Upper lobe of left lung (tissue), 6 donors: Measurements from ENCODE around the gene RAP1GAP. TPM values are rescaled to one million over a fixed set of nuclear protein-coding genes. Genes with fewer than 3 reads are reported as not detected.

Source experiments
- ATAC-seq, 2 donors: fragments of 200-7000 bp; cut with Tn5 transposase; one replicate each; pipeline ENCODE4 v1.9.1; 2022; ENCODE audit warnings: mild to moderate bottlenecking in 2 of 2, moderate library complexity in 2 of 2; ENCODE audit not compliant: low FRiP score in 2 of 2
- DNase-seq, 2 donors: peaks; one replicate each; pipeline ENCODE4 v3.0.0-alpha.2; 2019 to 2020
- H3K27ac ChIP-seq, 4 donors: fragments of 200-600 bp; sonication (generic); one replicate each; pipeline ENCODE4 v1.5.1; 2016 to 2019
- H3K27me3 ChIP-seq, 4 donors: fragments of 200-600 bp; sonication (generic); one replicate each; pipeline ENCODE4 v1.5.1; 2017 to 2019
- H3K36me3 ChIP-seq, 4 donors: fragments of 200-600 bp; sonication (generic); one replicate each; pipeline ENCODE4 v1.5.1; 2016 to 2019
- H3K4me1 ChIP-seq, 4 donors: fragments of 200-600 bp; sonication (generic); one replicate each; pipeline ENCODE4 v1.5.1; 2018 to 2019
- H3K4me3 ChIP-seq, 4 donors: fragments of 200-600 bp; sonication (generic); one replicate each; pipeline ENCODE4 v1.5.1; 2017 to 2019; ENCODE audit warnings: mild to moderate bottlenecking in 2 of 4, moderate library complexity in 1 of 4
- H3K9me3 ChIP-seq, 4 donors: fragments of 200-600 bp; sonication (generic); one replicate each; pipeline ENCODE4 v1.5.1; 2018 to 2019
- CTCF ChIP-seq, 6 experiments: fragments of 450-650 bp in 4 of 6; fragments of 200-600 bp in 2 of 6; sonication (generic) in 2 of 6; IDR thresholded peaks; one replicate each; pipeline ENCODE4 v1.5.1; 2016 to 2019; ENCODE audit warnings: antibody characterized with exemption in 6 of 6
- EP300 ChIP-seq, 4 donors: sonication (generic); formaldehyde crosslinking; IDR thresholded peaks; one replicate each; pipeline ENCODE4 v1.5.1; 2017; ENCODE audit warnings: antibody characterized with exemption in 4 of 4, control low read depth in 2 of 4
- POLR2A ChIP-seq, 4 donors: fragments of 450-650 bp; IDR thresholded peaks; one replicate each; pipeline ENCODE4 v1.5.1; 2016 to 2017; ENCODE audit warnings: antibody characterized with exemption in 4 of 4, mild to moderate bottlenecking in 2 of 4
- POLR2AphosphoS5 ChIP-seq, 2 donors: sonication (generic); formaldehyde crosslinking; IDR thresholded peaks; one replicate each; pipeline ENCODE4 v1.5.1; 2017; ENCODE audit warnings: antibody characterized with exemption in 2 of 2
- WGBS, 2 donors: methylation state at CpG; one replicate each; pipeline ENCODE4 v1.1.5; 2017 to 2018; 5-methylcytosine and 5-hydroxymethylcytosine counted together
- total RNA-seq, 6 donors: library from RNA; depleted of rRNA in 4 of 6; stranded (reverse); fragments of >200 nt in 4 of 6; gene quantifications; one replicate each; pipeline versions ENCODE4 v1.1.0 to v1.2.1, GENCODE V29; 2016 to 2021
- donor health status: DM: no; HTN: no; CAD: no; lungs with moderate emphysema.
- donor health status: DM: no; HTN: yes; CAD: no; lungs with severe emphysema.

RAP1GAP gene
- total RNA-seq, 6 donors from 2014 or later: 26.9 to 65.2 (median 36.7) TPM

- no peaks in the 10 kb centered on the region for H3K9me3 ChIP-seq
- ATAC-seq (no peak), DNase-seq (no peak)
- peaks cover 9 to 30% (median 21%) of the 10 kb centered on the region in 4 donors for H3K4me1 ChIP-seq
- 57 to 67% methylated on average over 2 of the region's 2 CpGs for WGBS, 2 donors
- TF ChIP-seq EP300 (IDR thresholded peaks at IDR 0.05) (no peak), POLR2AphosphoS5 (IDR thresholded peaks at IDR 0.05) (no peak)
- no peak overlapping the region for H3K27ac ChIP-seq
- no peak overlapping the region for H3K4me3 ChIP-seq
- no peaks in the 10 kb centered on the region for H3K36me3 ChIP-seq
- peaks cover 0 to 24% (median 0%) of the 10 kb centered on the region in 4 donors for H3K27me3 ChIP-seq
These were observed 19.8 kb downstream of the RAP1GAP start for GRCh38 chr1:21649315-21649714.

- no peak for ATAC-seq
- Histone ChIP-seq H3K36me3 (no peaks in the 10 kb centered on the region), H3K27me3 (peaks cover 0 to 24% (median 0%) of the 10 kb centered on the region in 4 donors), H3K27ac (no peak overlapping the region), H3K9me3 (no peaks in the 10 kb centered on the region), H3K4me1 (peaks cover 9 to 29% (median 21%) of the 10 kb centered on the region in 4 donors), H3K4me3 (no peak overlapping the region)
- 63% methylated on average over 6 of the region's 10 CpGs; no CpG with 5 or more reads in 1 of the 2 donors for WGBS, 2 donors
- DNase-seq: no peak
- TF ChIP-seq POLR2AphosphoS5 (IDR thresholded peaks at IDR 0.05) (no peak), CTCF (IDR thresholded peaks at IDR 0.05) (no peak), EP300 (IDR thresholded peaks at IDR 0.05) (no peak), POLR2A (IDR thresholded peaks at IDR 0.05) (no peak)
These were observed 20.4 kb downstream of the RAP1GAP start for GRCh38 chr1:21648791-21649190.

- 59% methylated on average over 4 of the region's 4 CpGs; no CpG with 5 or more reads in 1 of the 2 donors for WGBS, 2 donors
- no peak for ATAC-seq
- DNase-seq: no peak
- H3K9me3 ChIP-seq: no peaks in the 10 kb centered on the region
- no peak overlapping the region for H3K27ac ChIP-seq
- peaks cover 0 to 24% (median 0%) of the 10 kb centered on the region in 4 donors for H3K27me3 ChIP-seq
- TF ChIP-seq EP300 (IDR thresholded peaks at IDR 0.05): no peak
- H3K4me1 ChIP-seq: peaks cover 9 to 26% (median 19%) of the 10 kb centered on the region in 4 donors
- no peak overlapping the region for H3K4me3 ChIP-seq
- H3K36me3 ChIP-seq: no peaks in the 10 kb centered on the region
These were observed 20.8 kb downstream of the RAP1GAP start for GRCh38 chr1:21648352-21648730.

- DNase-seq (no peak), ATAC-seq (peak in 1 of 2 donors; percentile 30)
- Histone ChIP-seq H3K27ac (no peak overlapping the region), H3K9me3 (no peaks in the 10 kb centered on the region), H3K36me3 (no peaks in the 10 kb centered on the region), H3K4me1 (peaks cover 9 to 20% (median 13%) of the 10 kb centered on the region in 4 donors), H3K4me3 (no peak overlapping the region), H3K27me3 (peaks cover 0 to 24% (median 0%) of the 10 kb centered on the region in 4 donors)
- WGBS, 2 donors: 42 to 43% methylated on average over 19 of the region's 19 CpGs
- TF ChIP-seq CTCF (IDR thresholded peaks at IDR 0.05) (no peak), EP300 (IDR thresholded peaks at IDR 0.05) (no peak), POLR2AphosphoS5 (IDR thresholded peaks at IDR 0.05) (no peak), POLR2A (IDR thresholded peaks at IDR 0.05) (no peak)
These were observed 21.5 kb downstream of the RAP1GAP start for GRCh38 chr1:21647431-21648351.

- ATAC-seq (no peak), DNase-seq (no peak)
- no peaks in the 10 kb centered on the region for H3K9me3 ChIP-seq
- H3K4me3 ChIP-seq: no peak overlapping the region
- TF ChIP-seq EP300 (IDR thresholded peaks at IDR 0.05) (no peak), CTCF (IDR thresholded peaks at IDR 0.05) (no peak)
- H3K36me3 ChIP-seq: no peaks in the 10 kb centered on the region
- peaks cover 0 to under 1% (median 0%) of the 10 kb centered on the region in 4 donors for H3K4me1 ChIP-seq
- 29 to 81% methylated on average over 1 to 5 of the region's 5 CpGs for WGBS, 2 donors
- H3K27ac ChIP-seq: no peak overlapping the region
- H3K27me3 ChIP-seq: peaks cover 0 to 8% (median 0%) of the 10 kb centered on the region in 4 donors
These were observed 23.6 kb downstream of the RAP1GAP start for GRCh38 chr1:21645550-21645949.
